ENCODE measurements around the gene RBM5. TPM values are rescaled to one million over a fixed set of nuclear protein-coding genes. Genes with fewer than 3 reads are reported as not detected.

RBM5 gene
- total RNA-seq, 3 donors from 2014 or later, result 128 to 183 (median 158) TPM

DNA sequence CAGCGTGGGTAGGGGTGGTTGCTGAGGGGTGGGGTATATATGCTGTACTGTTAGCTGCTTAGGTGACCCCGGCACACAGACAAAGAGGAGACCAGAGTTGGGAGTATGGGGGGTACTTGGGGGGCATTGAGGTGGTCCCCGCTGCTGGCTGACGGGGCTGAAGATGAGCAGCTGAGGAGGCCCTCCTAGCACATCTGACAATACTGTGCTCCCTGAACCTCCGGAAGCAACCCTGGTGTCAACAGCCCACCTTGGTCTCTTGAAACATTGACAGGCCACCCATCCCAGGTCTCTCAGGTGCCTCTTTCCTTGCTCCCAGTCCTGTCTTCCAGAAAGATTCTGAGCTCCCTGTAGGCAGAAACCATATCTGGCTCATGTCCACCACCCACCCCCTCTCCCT, 47.2 kb downstream of the RBM5 start:
- intact Hi-C loops (cut with DNase I, micrococcal nuclease), result no loop called here
- no peak for ATAC-seq

DNA sequence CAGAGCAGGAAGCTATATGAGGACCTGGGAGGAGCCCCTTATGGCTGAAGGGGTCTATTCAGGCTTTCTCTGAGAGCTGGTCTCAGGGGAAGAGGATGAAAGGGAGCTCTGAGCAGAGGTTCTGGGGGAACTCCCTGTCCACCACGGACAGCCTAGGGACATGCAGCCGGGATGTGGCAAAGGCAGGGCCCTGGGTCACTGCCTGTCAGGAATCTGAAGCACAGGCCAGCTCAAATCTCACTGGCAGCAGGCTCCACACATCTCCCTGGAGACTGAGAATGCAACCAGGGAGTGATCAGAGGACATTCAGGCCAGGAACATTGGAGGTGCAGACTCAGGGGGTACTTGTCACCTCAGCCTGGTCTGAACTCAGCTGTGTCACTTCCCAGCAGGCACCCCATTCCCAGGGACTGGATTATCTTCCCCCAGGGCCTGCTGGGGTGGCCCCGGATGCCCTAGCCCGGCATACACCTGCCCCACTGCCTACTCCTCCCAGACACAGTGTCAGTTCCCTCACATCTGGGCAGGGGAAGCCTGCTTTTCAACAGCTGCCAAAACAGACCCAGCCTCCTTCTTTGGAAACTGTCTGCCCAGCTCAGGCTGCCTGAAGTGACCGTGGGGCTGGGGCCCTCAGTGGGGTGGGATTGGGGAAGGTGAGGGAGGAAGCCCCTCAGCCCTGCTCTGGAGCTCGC, 48.1 kb downstream of the RBM5 start:
- DNase-seq (no peak), ATAC-seq (no peak)
- no peak for TF ChIP-seq CTCF (IDR thresholded peaks at IDR 0.05)
- no peaks in the 10 kb centered on the region for H3K9me3 ChIP-seq
- H3K4me1 ChIP-seq (ENCODE audit: low read depth), result no peaks in the 10 kb centered on the region
- H3K4me3 ChIP-seq, result no peak overlapping the region
- H3K36me3 ChIP-seq (ENCODE audit: low read depth), result no peaks in the 10 kb centered on the region
- intact Hi-C loops (cut with DNase I, micrococcal nuclease), result no loop called here

More for the DNA sequence above, 47.2 kb downstream of the RBM5 start:
- no peak overlapping the region for H3K4me3 ChIP-seq
- no peak for DNase-seq
- H3K9me3 ChIP-seq, result no peaks in the 10 kb centered on the region
- no peak for TF ChIP-seq CTCF (IDR thresholded peaks at IDR 0.05)
- no peaks in the 10 kb centered on the region for H3K4me1 ChIP-seq (ENCODE audit: low read depth)
- H3K36me3 ChIP-seq (ENCODE audit: low read depth), result no peaks in the 10 kb centered on the region

DNA sequence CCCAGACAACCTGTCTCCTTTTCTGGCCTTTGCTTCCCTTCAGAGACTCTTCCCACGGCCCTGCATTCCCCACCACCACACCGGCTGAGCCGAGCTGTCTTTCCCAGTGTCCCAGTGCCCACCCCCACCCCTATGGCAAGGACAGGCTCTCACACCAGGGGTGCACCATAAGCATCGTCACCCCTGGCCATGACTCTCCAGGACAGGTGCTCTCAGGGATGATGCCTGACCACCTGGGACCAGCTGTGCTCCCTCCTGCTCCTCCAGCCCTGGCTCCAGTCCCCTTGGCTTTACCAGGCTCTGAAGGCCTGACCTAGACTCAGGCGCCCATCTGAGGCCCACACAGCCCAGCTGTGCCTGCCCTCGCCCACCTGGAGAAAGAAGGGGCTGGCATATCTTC, 48.8 kb downstream of the RBM5 start:
- DNase-seq, result no peak
- no peak for ATAC-seq
- no peaks in the 10 kb centered on the region for H3K9me3 ChIP-seq
- intact Hi-C loops (cut with DNase I, micrococcal nuclease), result no loop called here
- no peaks in the 10 kb centered on the region for H3K4me1 ChIP-seq (ENCODE audit: low read depth)
- H3K36me3 ChIP-seq (ENCODE audit: low read depth), result no peaks in the 10 kb centered on the region
- TF ChIP-seq CTCF (IDR thresholded peaks at IDR 0.05), result no peak
- H3K4me3 ChIP-seq, result no peak overlapping the region

- no peak for ATAC-seq
Observed at GRCh38 chr3:50138266-50139200, 49.8 kb downstream of the RBM5 start.

DNA sequence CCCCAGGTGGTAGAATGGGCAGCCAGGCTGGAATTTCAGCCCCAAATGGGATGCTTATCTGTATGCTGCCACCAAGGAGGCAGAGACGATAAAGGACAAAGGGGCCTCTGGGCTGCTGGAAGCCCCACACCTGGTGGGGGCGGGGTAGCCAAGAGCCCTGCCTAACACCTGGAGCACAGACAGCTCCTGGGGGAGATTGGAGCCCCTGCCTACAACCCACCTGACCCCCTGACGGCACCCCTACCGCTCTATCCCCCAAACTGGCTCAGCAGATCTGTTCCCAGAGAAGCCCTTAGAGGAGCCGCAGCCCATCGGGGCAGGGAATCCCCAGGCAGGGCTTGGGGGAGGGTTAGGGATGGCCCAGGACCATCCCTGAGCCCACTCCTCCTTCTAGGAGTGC, 50.6 kb downstream of the RBM5 start:
- H3K9me3 ChIP-seq, result no peaks in the 10 kb centered on the region
- H3K4me1 ChIP-seq (ENCODE audit: low read depth), result no peaks in the 10 kb centered on the region
- DNase-seq, result no peak
- no peak for TF ChIP-seq CTCF (IDR thresholded peaks at IDR 0.05)
- no peak overlapping the region for H3K4me3 ChIP-seq
- intact Hi-C loops (cut with DNase I, micrococcal nuclease), result no loop called here
- ATAC-seq, result no peak
- H3K36me3 ChIP-seq (ENCODE audit: low read depth), result no peaks in the 10 kb centered on the region

More at GRCh38 chr3:50138266-50139200, 49.8 kb downstream of the RBM5 start:
- no peaks in the 10 kb centered on the region for H3K9me3 ChIP-seq
- no peak for DNase-seq
- H3K36me3 ChIP-seq (ENCODE audit: low read depth), result no peaks in the 10 kb centered on the region
- intact Hi-C loops (cut with DNase I, micrococcal nuclease), result no loop called here
- no peak overlapping the region for H3K4me3 ChIP-seq
- no peaks in the 10 kb centered on the region for H3K4me1 ChIP-seq (ENCODE audit: low read depth)
- no peak for TF ChIP-seq CTCF (IDR thresholded peaks at IDR 0.05)
